Measurements from ENCODE around the gene CYSTM1. TPM values are rescaled to one million over a fixed set of nuclear protein-coding genes. Genes with fewer than 3 reads are reported as not detected.

Gene CYSTM1
- total RNA-seq, 2 experiments from 2014 or later = 7.2 to 7.4 TPM

DNA sequence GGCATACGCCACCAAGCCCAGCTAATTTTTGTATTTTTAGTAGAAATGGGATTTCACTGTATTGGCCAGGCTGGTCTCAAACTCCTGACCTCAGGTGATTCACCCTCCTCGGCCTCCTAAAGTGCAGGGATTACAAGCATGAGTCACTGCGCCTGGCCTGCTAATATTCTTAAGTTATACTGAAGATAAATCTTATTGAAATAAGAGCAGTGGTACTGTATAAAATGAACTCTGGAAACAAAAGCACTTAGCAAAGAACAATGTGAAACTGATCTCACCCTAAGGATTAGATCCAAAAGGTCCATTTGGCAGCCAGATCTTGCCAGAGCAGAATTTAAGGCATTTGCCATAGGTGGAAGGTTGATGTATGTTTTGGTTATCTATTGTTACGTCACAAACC is 27.1 kb downstream of the CYSTM1 start:
- Histone ChIP-seq H3K36me3 (ENCODE audit: insufficient read depth, low read length) (no peaks in the 10 kb centered on the region), H3K27ac (ENCODE audit: low read depth in 1 of 2, low read length in 2 of 2) (no peak overlapping the region), H3K4me3 (ENCODE audit: low read length) (no peak overlapping the region), H3K9me3 (ENCODE audit: control insufficient read depth in 1 of 2, insufficient read depth in 1 of 2, low read length in 2 of 2) (no peaks in the 10 kb centered on the region), H3K4me1 (ENCODE audit: insufficient read depth, low read length) (no peaks in the 10 kb centered on the region), H3K27me3 (ENCODE audit: control insufficient read depth in 1 of 2, insufficient read depth in 2 of 2, low read length in 2 of 2) (no peaks in the 10 kb centered on the region)
- Mint-ChIP-seq H3K36me3 (ENCODE audit: low read depth) (no peaks in the 10 kb centered on the region), H3K27me3 (no peaks in the 10 kb centered on the region), H3K9me3 (no peaks in the 10 kb centered on the region), H3K4me3 (no peak overlapping the region), H3K27ac (no peak overlapping the region), H3K4me1 (ENCODE audit: low read depth) (no peaks in the 10 kb centered on the region)
- ChIA-PET POLR2A (no interaction called here), CTCF (no interaction called here)
- intact Hi-C loops (cut with DNase I, micrococcal nuclease) = no loop called here
- TF ChIP-seq, protein P1, sequence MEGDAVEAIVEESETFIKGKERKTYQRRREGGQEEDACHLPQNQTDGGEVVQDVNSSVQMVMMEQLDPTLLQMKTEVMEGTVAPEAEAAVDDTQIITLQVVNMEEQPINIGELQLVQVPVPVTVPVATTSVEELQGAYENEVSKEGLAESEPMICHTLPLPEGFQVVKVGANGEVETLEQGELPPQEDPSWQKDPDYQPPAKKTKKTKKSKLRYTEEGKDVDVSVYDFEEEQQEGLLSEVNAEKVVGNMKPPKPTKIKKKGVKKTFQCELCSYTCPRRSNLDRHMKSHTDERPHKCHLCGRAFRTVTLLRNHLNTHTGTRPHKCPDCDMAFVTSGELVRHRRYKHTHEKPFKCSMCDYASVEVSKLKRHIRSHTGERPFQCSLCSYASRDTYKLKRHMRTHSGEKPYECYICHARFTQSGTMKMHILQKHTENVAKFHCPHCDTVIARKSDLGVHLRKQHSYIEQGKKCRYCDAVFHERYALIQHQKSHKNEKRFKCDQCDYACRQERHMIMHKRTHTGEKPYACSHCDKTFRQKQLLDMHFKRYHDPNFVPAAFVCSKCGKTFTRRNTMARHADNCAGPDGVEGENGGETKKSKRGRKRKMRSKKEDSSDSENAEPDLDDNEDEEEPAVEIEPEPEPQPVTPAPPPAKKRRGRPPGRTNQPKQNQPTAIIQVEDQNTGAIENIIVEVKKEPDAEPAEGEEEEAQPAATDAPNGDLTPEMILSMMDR (IDR thresholded peaks at IDR 0.05) = no peak
- no peak for DNase-seq
- no peak for ATAC-seq (ENCODE audit: poor library complexity)

- TF ChIP-seq, protein P1 (IDR thresholded peaks at IDR 0.05) = no peak
- H3K4me3 Mint-ChIP-seq = no peak overlapping the region
- H3K27me3 Mint-ChIP-seq = no peaks in the 10 kb centered on the region
- Histone ChIP-seq H3K27ac (ENCODE audit: low read depth in 1 of 2, low read length in 2 of 2) (no peak overlapping the region), H3K9me3 (ENCODE audit: control insufficient read depth in 1 of 2, insufficient read depth in 1 of 2, low read length in 2 of 2) (no peaks in the 10 kb centered on the region), H3K36me3 (ENCODE audit: insufficient read depth, low read length) (no peaks in the 10 kb centered on the region), H3K4me3 (ENCODE audit: low read length) (no peak overlapping the region), H3K4me1 (ENCODE audit: insufficient read depth, low read length) (no peaks in the 10 kb centered on the region), H3K27me3 (ENCODE audit: control insufficient read depth in 1 of 2, insufficient read depth in 2 of 2, low read length in 2 of 2) (no peaks in the 10 kb centered on the region)
- H3K4me1 Mint-ChIP-seq (ENCODE audit: low read depth) = no peaks in the 10 kb centered on the region
- ATAC-seq (ENCODE audit: poor library complexity) (no peak), DNase-seq (no peak)
- intact Hi-C loops (cut with DNase I, micrococcal nuclease) = no loop called here
- ChIA-PET POLR2A (no interaction called here), CTCF (no interaction called here)
- H3K27ac Mint-ChIP-seq = no peak overlapping the region
- H3K9me3 Mint-ChIP-seq = no peaks in the 10 kb centered on the region
- H3K36me3 Mint-ChIP-seq (ENCODE audit: low read depth) = no peaks in the 10 kb centered on the region
These were observed 27.6 kb downstream of the CYSTM1 start for GRCh38 chr5:140202610-140203009.

GRCh38 chr5:140205216-140205615 is 30.2 kb downstream of the CYSTM1 start:
- DNase-seq = no peak
- Mint-ChIP-seq H3K36me3 (ENCODE audit: low read depth) (no peaks in the 10 kb centered on the region), H3K4me1 (ENCODE audit: low read depth) (no peaks in the 10 kb centered on the region), H3K4me3 (no peak overlapping the region), H3K27ac (no peak overlapping the region), H3K9me3 (no peaks in the 10 kb centered on the region), H3K27me3 (no peaks in the 10 kb centered on the region)
- Histone ChIP-seq H3K4me3 (ENCODE audit: low read length) (no peak overlapping the region), H3K27ac (ENCODE audit: low read depth in 1 of 2, low read length in 2 of 2) (no peak overlapping the region), H3K36me3 (ENCODE audit: insufficient read depth, low read length) (no peaks in the 10 kb centered on the region), H3K27me3 (ENCODE audit: control insufficient read depth in 1 of 2, insufficient read depth in 2 of 2, low read length in 2 of 2) (no peaks in the 10 kb centered on the region), H3K4me1 (ENCODE audit: insufficient read depth, low read length) (no peaks in the 10 kb centered on the region), H3K9me3 (ENCODE audit: control insufficient read depth in 1 of 2, insufficient read depth in 1 of 2, low read length in 2 of 2) (no peaks in the 10 kb centered on the region)
- intact Hi-C loops (cut with DNase I, micrococcal nuclease) = no loop called here
- ChIA-PET POLR2A (no interaction called here), CTCF (no interaction called here)
- TF ChIP-seq, protein P1 (IDR thresholded peaks at IDR 0.05) = no peak
- no peak for ATAC-seq (ENCODE audit: poor library complexity)
